CD4-positive, alpha-beta T cell treated with Interleukin-15 for 4 hours (primary cell): ENCODE measurements around the gene TNNT2.

Source experiments
- DNase-seq: peaks from one replicate; pipeline ENCODE4 v3.0.0-alpha.2; 2020; ENCODE audit warnings: low spot score

TNNT2 gene

GRCh38 chr1:201403359-201403758, 25.9 kb upstream of the TNNT2 start:
- DNase-seq = no peak

- no peak for DNase-seq
Measured at GRCh38 chr1:201401700-201402099, 24.2 kb upstream of the TNNT2 start.

DNA sequence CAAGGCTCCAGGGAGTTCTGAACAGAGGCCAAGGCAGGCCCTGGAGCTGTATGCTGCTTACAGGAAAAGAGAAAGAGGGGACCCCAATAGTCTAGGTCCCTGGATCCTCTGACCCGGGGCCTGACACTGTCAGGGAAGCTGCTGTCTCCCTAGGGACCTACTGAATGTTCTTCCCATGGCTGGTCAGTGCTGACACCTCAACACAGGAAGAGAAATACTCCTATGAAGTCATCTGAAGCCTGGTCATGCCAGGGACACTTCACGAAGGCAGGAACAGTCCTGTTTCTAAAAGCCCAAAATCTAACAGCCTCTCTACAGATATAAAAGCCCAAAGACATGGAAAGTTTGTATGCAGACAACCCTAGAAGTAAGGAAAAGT, 23.4 kb upstream of the TNNT2 start:
- no peak for DNase-seq

GRCh38 chr1:201400212-201400851, 22.9 kb upstream of the TNNT2 start:
- no peak for DNase-seq

- DNase-seq = no peak
Measured at GRCh38 chr1:201399352-201400126, 22.1 kb upstream of the TNNT2 start.

- no peak for DNase-seq
Measured at GRCh38 chr1:201399018-201399351, 21.5 kb upstream of the TNNT2 start, which contains the start of gene LAD1. Gene LAD1, minus strand, starts transcription at chr1:201399324. Its CDS starts 18 bp downstream, at chr1:201399306.

DNA sequence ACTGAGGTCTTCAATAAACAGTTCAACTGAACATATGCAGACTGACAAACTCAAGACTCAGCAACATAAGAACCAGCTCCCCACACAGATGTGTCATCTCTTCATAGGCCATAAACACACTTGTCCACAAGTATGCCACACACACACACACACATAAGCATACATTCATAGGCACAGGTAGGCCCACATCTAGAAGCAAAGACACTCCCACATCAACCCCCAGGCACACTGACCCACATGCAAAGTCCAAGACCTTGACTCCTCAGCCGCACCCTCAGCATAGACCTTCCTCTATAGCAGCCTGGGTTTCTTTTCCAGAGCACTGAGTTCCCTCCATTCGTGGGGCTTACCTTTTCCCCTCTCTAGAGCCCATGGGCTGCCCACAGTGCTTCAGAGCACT, 20.2 kb upstream of the TNNT2 start:
- DNase-seq = no peak

GRCh38 chr1:201396861-201397464, 19.5 kb upstream of the TNNT2 start:
- DNase-seq = no peak

DNA sequence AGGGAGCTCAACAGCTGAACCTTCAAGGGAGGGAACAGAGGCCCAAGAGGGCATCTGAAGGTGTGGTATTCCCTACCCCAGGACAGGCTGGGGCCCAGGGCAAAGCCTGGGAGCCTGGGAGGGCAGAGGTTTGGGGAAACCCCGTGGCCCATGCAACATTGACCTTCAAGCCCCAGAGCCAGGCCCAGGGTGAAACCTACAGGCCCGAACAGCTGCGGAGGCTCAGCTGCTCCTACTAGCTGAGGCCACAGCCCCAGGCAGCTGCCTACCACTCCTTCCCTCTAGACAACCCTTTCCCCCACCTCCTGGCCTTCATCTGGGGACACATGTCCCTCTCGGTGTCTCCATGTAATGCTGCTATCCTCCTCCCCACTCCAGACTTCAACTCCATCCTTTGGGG, 18.5 kb upstream of the TNNT2 start:
- no peak for DNase-seq

DNA sequence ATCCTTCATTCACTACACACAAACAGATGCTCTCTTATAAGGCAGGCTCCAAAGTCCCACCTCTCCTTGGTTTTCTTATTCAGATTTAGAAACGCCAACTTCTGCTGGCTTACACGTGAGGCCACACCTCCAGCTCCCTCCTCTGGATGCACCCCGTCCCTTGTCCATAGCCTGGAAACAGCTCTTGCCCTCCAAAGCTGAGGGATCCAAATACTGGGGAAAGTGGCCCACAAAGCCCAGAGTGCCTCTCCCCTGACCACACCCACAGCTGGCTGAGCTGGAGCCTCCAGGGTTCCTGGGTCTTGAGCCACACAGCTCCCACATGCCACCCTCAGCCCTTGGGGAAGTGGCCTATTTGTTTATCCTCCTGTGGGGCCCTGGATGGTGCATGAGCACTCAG, 17.1 kb upstream of the TNNT2 start:
- no peak for DNase-seq

GRCh38 chr1:201393076-201393475, 15.6 kb upstream of the TNNT2 start:
- DNase-seq = no peak

- no peak for DNase-seq
Measured at GRCh38 chr1:201391651-201392511, 14.4 kb upstream of the TNNT2 start.

DNA sequence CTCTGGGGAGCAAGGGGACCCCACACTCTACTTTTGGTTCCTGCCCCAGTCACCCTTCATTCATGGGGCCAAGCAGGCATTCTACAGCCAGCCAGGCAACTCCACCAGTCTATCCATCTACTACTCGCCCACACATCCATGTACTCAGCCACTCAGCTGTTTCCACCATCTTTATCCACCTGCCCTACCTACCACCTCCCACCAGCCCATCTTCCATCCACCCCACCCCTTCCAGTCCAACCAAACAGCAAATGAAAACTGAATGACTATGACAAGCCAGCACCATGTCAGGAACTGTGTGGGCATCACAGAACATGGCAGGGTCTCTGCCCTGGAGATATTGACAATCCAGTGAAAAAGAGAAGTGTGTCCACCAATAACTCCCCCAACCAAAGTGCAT, 13.7 kb upstream of the TNNT2 start:
- no peak for DNase-seq

- DNase-seq = no peak
Measured at GRCh38 chr1:201389051-201389450, 11.6 kb upstream of the TNNT2 start.

- DNase-seq = no peak
Measured at GRCh38 chr1:201386208-201386607, 8.7 kb upstream of the TNNT2 start.

- no peak for DNase-seq
Measured at GRCh38 chr1:201385299-201385891, 7.9 kb upstream of the TNNT2 start.

- no peak for DNase-seq
Measured at GRCh38 chr1:201384406-201384782, 6.9 kb upstream of the TNNT2 start.

GRCh38 chr1:201383647-201384405, 6.3 kb upstream of the TNNT2 start:
- no peak for DNase-seq

- no peak for DNase-seq
Measured at GRCh38 chr1:201381130-201381529, 3.6 kb upstream of the TNNT2 start.

- DNase-seq = no peak
Measured at GRCh38 chr1:201379733-201380242, 2.3 kb upstream of the TNNT2 start.

DNA sequence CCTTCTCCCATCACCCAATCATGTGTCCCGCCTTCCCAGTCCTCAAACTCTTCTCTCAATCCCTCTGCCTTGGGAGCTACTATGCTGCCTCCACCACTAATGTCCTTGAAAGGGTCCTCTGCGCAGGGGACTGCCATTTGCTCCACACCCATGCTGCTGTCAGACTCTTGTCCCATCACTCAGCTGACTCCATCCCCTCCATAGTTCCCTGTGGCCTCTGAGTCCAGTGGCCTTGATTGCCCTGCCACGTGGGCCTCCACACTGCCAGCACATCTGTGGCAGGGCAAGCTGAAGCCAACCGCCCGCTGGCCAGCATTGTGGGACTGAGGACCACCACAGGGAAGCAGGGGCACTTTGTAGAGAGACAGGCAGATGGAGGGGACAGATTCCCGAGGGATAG, 1.3 kb upstream of the TNNT2 start:
- DNase-seq = no peak
